GM18951 (cell line): ENCODE data around the gene MDM1.

Experiments
- POLR2A ChIP-seq: IDR thresholded peaks from 4 replicates; pipeline ENCODE4 v1.6.1; 2011; ENCODE audit warnings: mild to moderate bottlenecking; ENCODE audit not compliant: insufficient read length, insufficient read depth; ENCODE audit errors: extremely low read depth
- in situ Hi-C: fragments of 300-500 bp; cut with MboI; formaldehyde crosslinking; loops from one replicate; pipeline ENCODE4 v1.12.0; 2022; ENCODE audit warnings: low sequenced_read_pairs, mixed read lengths, inconsistent platforms; ENCODE audit not compliant: unreplicated experiment

The MDM1 gene

GRCh38 chr12:68349921-68350606 lies 17.9 kb upstream of the MDM1 start:
- no peak for TF ChIP-seq POLR2A
- in situ Hi-C loops: no loop called here

GRCh38 chr12:68349220-68349621 lies 17.1 kb upstream of the MDM1 start:
- in situ Hi-C loops: no loop called here
- TF ChIP-seq POLR2A: no peak

- TF ChIP-seq POLR2A: no peak
- in situ Hi-C loops: no loop called here
Measured at GRCh38 chr12:68348419-68348818, 16.3 kb upstream of the MDM1 start.

GRCh38 chr12:68345763-68346162 lies 13.6 kb upstream of the MDM1 start:
- in situ Hi-C loops: no loop called here
- TF ChIP-seq POLR2A: no peak

- TF ChIP-seq POLR2A: no peak
- in situ Hi-C loops: no loop called here
Measured at GRCh38 chr12:68344126-68344525, 12.0 kb upstream of the MDM1 start.

- TF ChIP-seq POLR2A: no peak
- in situ Hi-C loops: no loop called here
Measured at GRCh38 chr12:68342966-68343365, 10.8 kb upstream of the MDM1 start.

- in situ Hi-C loops: no loop called here
Measured at GRCh38 chr12:68341822-68342221, 9.7 kb upstream of the MDM1 start.

GRCh38 chr12:68340404-68341270 lies 8.5 kb upstream of the MDM1 start:
- no peak for TF ChIP-seq POLR2A
- in situ Hi-C loops: no loop called here

More at GRCh38 chr12:68341822-68342221, 9.7 kb upstream of the MDM1 start:
- no peak for TF ChIP-seq POLR2A

- TF ChIP-seq POLR2A: no peak
- in situ Hi-C loops: no loop called here
Measured at GRCh38 chr12:68336889-68337303, 4.7 kb upstream of the MDM1 start.

GRCh38 chr12:68335462-68335861 lies 3.3 kb upstream of the MDM1 start:
- in situ Hi-C loops: no loop called here
- no peak for TF ChIP-seq POLR2A

GRCh38 chr12:68334132-68334531 lies 2.0 kb upstream of the MDM1 start:
- no peak for TF ChIP-seq POLR2A
- in situ Hi-C loops: no loop called here

GRCh38 chr12:68332728-68333630 lies 817 bp upstream of the MDM1 start:
- no peak for TF ChIP-seq POLR2A
- in situ Hi-C loops: no loop called here

- no peak for TF ChIP-seq POLR2A
- in situ Hi-C loops: no loop called here
Measured at GRCh38 chr12:68331500-68331868, 678 bp downstream of the MDM1 start.
